Right lobe of liver (tissue), 6 donors: ENCODE measurements around the gene AHSP. TPM values are rescaled to one million over a fixed set of nuclear protein-coding genes. Genes with fewer than 3 reads are reported as not detected.
A peak's percentile ranks its signal among the peaks of the same experiment; 100 is the strongest.

Experiments used
- ATAC-seq, 4 donors: fragments of 200-7000 bp; cut with Tn5 transposase; one replicate each; pipeline ENCODE4 v1.9.1; 2020; ENCODE audit warnings: mild to moderate bottlenecking in 4 of 4, moderate library complexity in 4 of 4
- DNase-seq, 3 donors: peaks; one replicate each; pipeline ENCODE4 v3.0.0-alpha.2; 2020
- H3K27ac ChIP-seq, 3 donors: fragments of 200-600 bp; one replicate each; pipeline ENCODE4 v1.8.0; 2022
- H3K27me3 ChIP-seq, 2 donors: fragments of 200-600 bp; one replicate each; pipeline ENCODE4 v1.8.0; 2022
- H3K36me3 ChIP-seq, 4 donors: fragments of 200-600 bp; sonication (generic) in 1 of 4; one replicate each; pipeline versions ENCODE4 v1.5.1 to v1.8.0; 2017 to 2022; ENCODE audit warnings: control low read depth in 1 of 4
- H3K4me1 ChIP-seq, 4 donors: fragments of 200-600 bp; sonication (generic) in 1 of 4; one replicate each; pipeline versions ENCODE4 v1.5.1 to v1.8.0; 2017 to 2022; ENCODE audit warnings: control low read depth in 1 of 4
- H3K4me3 ChIP-seq, 3 donors: fragments of 200-600 bp; one replicate each; pipeline ENCODE4 v1.8.0; 2022
- H3K9me3 ChIP-seq, 4 donors: fragments of 200-600 bp; sonication (generic) in 1 of 4; one replicate each; pipeline versions ENCODE4 v1.5.1 to v1.8.0; 2017 to 2022; ENCODE audit warnings: control low read depth in 1 of 4
- POLR2A ChIP-seq: fragments of 450-650 bp; IDR thresholded peaks from one replicate; pipeline ENCODE4 v1.6.1; 2017; ENCODE audit warnings: antibody characterized with exemption, mild to moderate bottlenecking
- WGBS: methylation state at CpG from one replicate; pipeline ENCODE4 v1.1.6; 2018; ENCODE audit warnings: low coverage, low lambda C conversion rate; ENCODE audit not compliant: insufficient coverage; ENCODE audit errors: missing lambda C conversion rate; 5-methylcytosine and 5-hydroxymethylcytosine counted together
- intact Hi-C, 2 donors: fragments of 100-400 bp; cut with DNase I; formaldehyde crosslinking; loops; one replicate each; pipeline versions ENCODE4 v1.11.2 to v1.14.1; 2022
- total RNA-seq, 6 experiments: library from RNA; depleted of rRNA in 2 of 6; stranded (reverse); fragments of >200 nt in 2 of 6; fragmentation: NEBNext Ultra II Directional in 3 of 6; extraction: Animal tissue kit (Norgen Biotek cat#: 25700) in 3 of 6; gene quantifications; one replicate each; pipeline versions ENCODE4 v1.1.0 to v1.2.4, GENCODE V29; 2016 to 2023
- TF ChIP-seq, protein P1 (sequence below), 4 donors: fragments of 200-600 bp in 3 of 4; fragments of 450-650 bp in 1 of 4; IDR thresholded peaks; one replicate each; pipeline versions ENCODE4 v1.5.1 to v1.8.0; 2016 to 2022; ENCODE audit warnings: antibody characterized with exemption in 4 of 4, mild to moderate bottlenecking in 2 of 4
- donor health status: DM: no; HTN: yes; CAD: no.
- donor health status: DM: no; HTN: no; CAD: no.
- donor health status: DM: no; HTN: no; CAD: no.
- donor health status: DM: no; HTN: yes; CAD: no.
- donor health status: DM: no; HTN: yes; CAD: no.

The AHSP gene
- total RNA-seq, 6 experiments from 2014 or later = 0.95 to 7.3 (median 3.0) TPM; not detected in 2

- intact Hi-C loops = no loop called here
- WGBS = no CpG with 5 or more reads among the region's 10 CpGs
- peaks cover 0 to 13% (median 4%) of the 10 kb centered on the region in 4 donors for H3K4me1 ChIP-seq
- ATAC-seq (no peak), DNase-seq (peak in 1 of 3 donors; percentile 42)
- no peak overlapping the region for H3K27ac ChIP-seq
- H3K9me3 ChIP-seq = no peaks in the 10 kb centered on the region
- H3K36me3 ChIP-seq = peaks cover 0 to 53% (median 12%) of the 10 kb centered on the region in 4 donors
- H3K4me3 ChIP-seq = no peak overlapping the region
- no peaks in the 10 kb centered on the region for H3K27me3 ChIP-seq
- no peak for TF ChIP-seq POLR2A
- TF ChIP-seq, protein P1, sequence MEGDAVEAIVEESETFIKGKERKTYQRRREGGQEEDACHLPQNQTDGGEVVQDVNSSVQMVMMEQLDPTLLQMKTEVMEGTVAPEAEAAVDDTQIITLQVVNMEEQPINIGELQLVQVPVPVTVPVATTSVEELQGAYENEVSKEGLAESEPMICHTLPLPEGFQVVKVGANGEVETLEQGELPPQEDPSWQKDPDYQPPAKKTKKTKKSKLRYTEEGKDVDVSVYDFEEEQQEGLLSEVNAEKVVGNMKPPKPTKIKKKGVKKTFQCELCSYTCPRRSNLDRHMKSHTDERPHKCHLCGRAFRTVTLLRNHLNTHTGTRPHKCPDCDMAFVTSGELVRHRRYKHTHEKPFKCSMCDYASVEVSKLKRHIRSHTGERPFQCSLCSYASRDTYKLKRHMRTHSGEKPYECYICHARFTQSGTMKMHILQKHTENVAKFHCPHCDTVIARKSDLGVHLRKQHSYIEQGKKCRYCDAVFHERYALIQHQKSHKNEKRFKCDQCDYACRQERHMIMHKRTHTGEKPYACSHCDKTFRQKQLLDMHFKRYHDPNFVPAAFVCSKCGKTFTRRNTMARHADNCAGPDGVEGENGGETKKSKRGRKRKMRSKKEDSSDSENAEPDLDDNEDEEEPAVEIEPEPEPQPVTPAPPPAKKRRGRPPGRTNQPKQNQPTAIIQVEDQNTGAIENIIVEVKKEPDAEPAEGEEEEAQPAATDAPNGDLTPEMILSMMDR (IDR thresholded peaks at IDR 0.05) = no peak
These were observed 31.0 kb upstream of the AHSP start for GRCh38 chr16:31496670-31497069.

DNA sequence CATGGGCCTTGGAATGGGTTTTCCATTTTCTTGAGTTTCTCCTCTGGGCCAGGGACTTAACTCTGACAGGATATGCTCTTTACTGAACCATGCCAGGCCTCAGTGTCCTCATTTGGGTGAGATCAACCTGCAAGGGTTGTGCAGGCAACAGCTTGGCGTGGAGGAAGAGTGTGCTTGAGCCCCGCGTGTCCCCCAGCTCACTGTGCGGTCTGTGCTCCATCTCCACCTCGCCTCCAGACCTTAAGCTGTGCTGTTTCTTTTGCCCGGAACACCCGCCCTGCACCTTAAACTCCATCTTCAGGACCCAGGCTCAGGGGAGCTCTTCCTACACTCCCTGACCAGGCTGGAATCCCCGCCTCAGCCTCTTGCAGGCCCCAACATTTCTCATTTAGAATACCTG, 29.2 kb upstream of the AHSP start:
- no peak for TF ChIP-seq POLR2A
- TF ChIP-seq, protein P1 (IDR thresholded peaks at IDR 0.05) = no peak
- 100% methylated on average over 6 of the region's 8 CpGs for WGBS
- no peaks in the 10 kb centered on the region for H3K27me3 ChIP-seq
- no peak overlapping the region for H3K4me3 ChIP-seq
- ATAC-seq (no peak), DNase-seq (no peak)
- no peaks in the 10 kb centered on the region for H3K9me3 ChIP-seq
- H3K4me1 ChIP-seq = peaks cover 0 to 29% (median 17%) of the 10 kb centered on the region in 4 donors
- peaks cover 0 to 37% (median 6%) of the 10 kb centered on the region in 4 donors for H3K36me3 ChIP-seq
- intact Hi-C loops = no loop called here
- no peak overlapping the region for H3K27ac ChIP-seq

DNA sequence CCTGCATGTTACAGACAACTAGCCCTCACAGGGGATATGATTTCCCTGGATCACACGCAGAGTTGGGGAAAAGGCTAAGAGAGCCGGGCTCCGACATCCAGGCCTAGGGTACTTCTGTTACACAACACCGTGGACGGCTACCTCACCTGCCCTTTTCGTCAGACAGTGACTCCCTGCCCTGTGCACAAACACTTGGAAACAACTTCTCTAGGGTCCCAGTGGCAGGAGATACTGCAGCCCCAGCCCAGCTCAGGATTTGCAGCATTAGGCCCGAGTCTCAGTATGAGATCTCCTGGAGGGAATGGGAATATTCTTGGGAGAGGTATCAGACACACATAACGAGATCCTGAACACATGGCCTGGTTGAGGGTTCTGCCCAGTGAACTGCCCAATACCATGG, 27.8 kb upstream of the AHSP start:
- ATAC-seq = no peak

GRCh38 chr16:31501226-31501965, 26.3 kb upstream of the AHSP start:
- H3K27ac ChIP-seq = peak overlapping the region in 2 of 3 donors; percentile 72 to 83
- WGBS = 61% methylated on average over 3 of the region's 3 CpGs
- ATAC-seq (peak; percentile 91 to 95 (median 92)), DNase-seq (peak in 1 of 3 donors; percentile 84)
- intact Hi-C loops = no loop called here
- TF ChIP-seq, protein P1 (IDR thresholded peaks at IDR 0.05) = no peak
- no peak for TF ChIP-seq POLR2A
- no peak overlapping the region for H3K4me3 ChIP-seq
- no peaks in the 10 kb centered on the region for H3K27me3 ChIP-seq
- H3K9me3 ChIP-seq = no peaks in the 10 kb centered on the region
- peaks cover 0 to 40% (median 18%) of the 10 kb centered on the region in 4 donors for H3K4me1 ChIP-seq
- H3K36me3 ChIP-seq = peaks cover 0 to 23% (median 4%) of the 10 kb centered on the region in 4 donors

More for the DNA sequence above, 27.8 kb upstream of the AHSP start:
- WGBS = 85% methylated on average over 6 of the region's 8 CpGs
- no peak overlapping the region for H3K4me3 ChIP-seq
- H3K9me3 ChIP-seq = no peaks in the 10 kb centered on the region
- no peak overlapping the region for H3K27ac ChIP-seq
- no peak for DNase-seq
- H3K27me3 ChIP-seq = no peaks in the 10 kb centered on the region
- intact Hi-C loops = no loop called here
- peaks cover 0 to 26% (median 4%) of the 10 kb centered on the region in 4 donors for H3K36me3 ChIP-seq
- TF ChIP-seq, protein P1 (IDR thresholded peaks at IDR 0.05) = no peak
- no peak for TF ChIP-seq POLR2A
- H3K4me1 ChIP-seq = peaks cover 0 to 39% (median 18%) of the 10 kb centered on the region in 4 donors
